ENCODE data around the gene FANCE. TPM values are rescaled to one million over a fixed set of nuclear protein-coding genes. Genes with fewer than 3 reads are reported as not detected.

FANCE gene
- total and polyA plus RNA-seq, 9 of the 15 experiments (the other 6 are each of a cell fraction or from before 2014, with no cell fraction given), result 5.7 to 30.2 (median 17.0) TPM

GRCh38 chr6:35496841-35497570 lies 44.9 kb downstream of the FANCE start, which contains the start of gene TEAD3 (continued):
- TF ChIP-seq EGR1 (conservative IDR thresholded peaks at IDR 0.05), result no peak
- no peak for TF ChIP-seq TFAM (CRISPR knock-in tag; conservative IDR thresholded peaks at IDR 0.05)
- TF ChIP-seq BRCA1 (IDR thresholded peaks at IDR 0.05), result no peak
- no peak for TF ChIP-seq BRCA1 (CRISPR knock-in tag; IDR thresholded peaks at IDR 0.05)
- TF ChIP-seq PYGO2 (tag; IDR thresholded peaks at IDR 0.05), result no peak
- TF ChIP-seq ATF3 (IDR thresholded peaks at IDR 0.05), result no peak
- no peak for TF ChIP-seq ATF3 (CRISPR knock-in tag; conservative IDR thresholded peaks at IDR 0.05)
- TF ChIP-seq ZNF212 (CRISPR knock-in tag; IDR thresholded peaks at IDR 0.05), result no peak
- no peak for TF ChIP-seq SETDB1 (IDR thresholded peaks at IDR 0.05; ENCODE audit: low read length)
- TF ChIP-seq SPI1 (IDR thresholded peaks at IDR 0.05; ENCODE audit: borderline replicate concordance, low read depth, low read length), result no peak
- TF ChIP-seq POLR2AphosphoS2 (IDR thresholded peaks at IDR 0.05; ENCODE audit: low read length), result no peak
- no peak for TF ChIP-seq CTCFL (IDR thresholded peaks at IDR 0.05; ENCODE audit: borderline replicate concordance, insufficient read depth, low read depth, low read length, poor library complexity, severe bottlenecking)
- no peak for TF ChIP-seq U2AF1 (optimal IDR thresholded peaks at IDR 0.05; ENCODE audit: low read depth, low read length)
- no peak for TF ChIP-seq BCLAF1 (IDR thresholded peaks at IDR 0.05; ENCODE audit: borderline replicate concordance in 1 of 2, control insufficient read depth in 1 of 2, low read depth in 2 of 2, low read length in 1 of 2)
- no peak for TF ChIP-seq FOSL1 (tag; conservative IDR thresholded peaks at IDR 0.05)
- TF ChIP-seq CREM (IDR thresholded peaks at IDR 0.05; ENCODE audit: low read depth), result 0 out of 2 replicates have a peak, but pooled peaks have one; percentile 15
- no peak for TF ChIP-seq TSC22D4 (tag; IDR thresholded peaks at IDR 0.05)
- no peak for TF ChIP-seq RUNX1 (IDR thresholded peaks at IDR 0.05; ENCODE audit: low read depth)
- no peak for TF ChIP-seq MEF2A (IDR thresholded peaks at IDR 0.05; ENCODE audit: control insufficient read depth, low read depth, low read length)
- no peak for TF ChIP-seq ADNP (tag; IDR thresholded peaks at IDR 0.05)
- peak; percentile 89 for TF ChIP-seq RB1 (IDR thresholded peaks at IDR 0.05; ENCODE audit: low read depth)
- TF ChIP-seq SIN3B (IDR thresholded peaks at IDR 0.05; ENCODE audit: low read depth), result peak; percentile 53
